Activated T-cell treated with anti-CD3 and anti-CD28 coated beads, Interleukin-2, amount 50 U/mL, for 24 hours (primary cell): Measurements from ENCODE around the gene ENTPD8.
"Not testable (repeated sequence)": the region's sequence is repeated elsewhere in the genome, so short reads cannot be mapped to it uniquely, and the experiment has no call there.

ENCODE experiments used
- DNase-seq: peaks from one replicate; pipeline ENCODE4 v3.0.0-alpha.2; 2020
- H3K27ac Mint-ChIP-seq: 2 replicates; pipeline ENCODE4 v1.8.0; 2020; ENCODE audit warnings: mild to moderate bottlenecking, mixed read lengths
- H3K27me3 Mint-ChIP-seq: 2 replicates; pipeline ENCODE4 v1.8.0; 2020; ENCODE audit warnings: mixed read lengths
- H3K36me3 Mint-ChIP-seq: 2 replicates; pipeline ENCODE4 v1.8.0; 2020; ENCODE audit warnings: low read depth, mixed read lengths
- H3K4me1 Mint-ChIP-seq: 2 replicates; pipeline ENCODE4 v1.8.0; 2020; ENCODE audit warnings: low read depth, mixed read lengths
- H3K4me3 Mint-ChIP-seq: 2 replicates; pipeline ENCODE4 v1.8.0; 2020; ENCODE audit warnings: mild to moderate bottlenecking, moderate library complexity, mixed read lengths
- H3K9me3 Mint-ChIP-seq: 2 replicates; pipeline ENCODE4 v1.8.0; 2020; ENCODE audit warnings: mixed read lengths

The ENTPD8 gene

DNA sequence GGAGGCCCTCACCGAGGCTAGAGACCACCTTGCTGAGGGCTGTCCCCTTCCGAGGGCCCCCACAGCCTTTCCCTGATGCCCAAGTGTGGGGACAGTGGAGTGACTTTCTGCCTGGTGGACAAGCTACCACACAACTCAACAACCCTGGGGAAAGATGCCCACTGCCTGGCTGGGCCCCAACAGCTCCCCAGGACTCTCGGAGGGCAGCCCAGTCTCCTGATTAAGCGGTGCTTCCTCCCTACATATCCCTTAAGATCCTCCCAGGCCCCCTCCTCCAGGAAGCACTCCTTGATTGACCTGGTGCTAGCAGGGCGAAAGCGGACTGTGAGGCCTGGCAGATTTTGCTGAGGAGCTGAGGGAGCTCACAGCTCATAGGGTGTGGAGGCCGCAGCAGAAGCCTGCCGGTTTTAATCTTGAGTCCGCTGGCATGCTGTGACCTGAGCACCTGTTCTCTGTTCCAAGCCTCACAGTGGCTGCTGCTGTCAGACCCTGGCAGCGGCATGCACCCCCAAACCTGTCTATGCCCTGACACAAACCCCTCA lies 15.8 kb upstream of the ENTPD8 start:
- peaks cover 44% of the 10 kb centered on the region for H3K36me3 Mint-ChIP-seq
- H3K9me3 Mint-ChIP-seq: no peaks in the 10 kb centered on the region
- H3K4me1 Mint-ChIP-seq: peaks cover 60% of the 10 kb centered on the region
- peak overlapping the region; percentile 31 for H3K4me3 Mint-ChIP-seq
- no peaks in the 10 kb centered on the region for H3K27me3 Mint-ChIP-seq
- peak overlapping the region; percentile 59 for H3K27ac Mint-ChIP-seq
- no peak for DNase-seq

DNA sequence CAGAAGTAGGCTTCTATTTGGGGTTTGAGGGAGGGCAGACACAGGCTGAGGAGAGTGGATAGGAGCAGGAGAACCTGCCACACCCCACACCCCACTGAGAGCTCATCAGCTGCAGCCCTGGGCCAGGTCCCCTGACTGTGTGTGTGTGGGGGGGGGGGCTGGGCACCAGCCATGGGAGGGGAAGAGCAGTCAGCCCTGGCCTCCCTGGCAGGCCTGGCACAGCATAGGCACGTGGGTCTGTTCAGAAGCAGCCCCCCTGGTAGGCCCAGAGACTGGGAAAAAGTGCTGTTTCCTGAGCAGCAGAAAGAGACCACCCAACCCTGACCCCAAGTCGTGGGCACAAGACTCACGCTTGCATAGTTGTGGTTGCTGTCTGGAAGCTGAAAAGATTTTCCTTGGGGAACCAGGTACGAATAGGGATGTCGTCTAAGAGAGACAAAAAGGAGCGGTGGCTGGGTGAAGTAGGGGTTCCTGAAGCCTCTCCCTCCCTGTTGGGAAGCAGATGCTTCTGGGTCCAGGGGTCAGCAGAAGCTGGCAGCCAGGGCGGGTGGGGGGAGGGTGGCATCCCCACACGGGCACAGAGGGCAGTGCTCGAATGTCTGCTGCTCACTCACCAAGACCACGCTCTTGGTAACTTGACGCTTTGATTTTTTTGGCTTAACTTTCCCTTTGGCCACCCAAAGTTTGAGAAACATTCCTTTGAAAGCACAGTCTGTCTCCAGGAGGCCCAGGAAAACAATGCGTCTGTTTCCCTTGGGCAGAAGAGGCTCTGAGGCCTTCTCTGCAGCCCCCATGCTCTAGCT lies 15.1 kb upstream of the ENTPD8 start:
- DNase-seq: no peak
- Mint-ChIP-seq H3K4me3 (peak overlapping the region; percentile 30), H3K4me1 (peaks cover 55% of the 10 kb centered on the region), H3K27me3 (no peaks in the 10 kb centered on the region), H3K36me3 (peaks cover 44% of the 10 kb centered on the region), H3K9me3 (no peaks in the 10 kb centered on the region), H3K27ac (no peak overlapping the region)

DNA sequence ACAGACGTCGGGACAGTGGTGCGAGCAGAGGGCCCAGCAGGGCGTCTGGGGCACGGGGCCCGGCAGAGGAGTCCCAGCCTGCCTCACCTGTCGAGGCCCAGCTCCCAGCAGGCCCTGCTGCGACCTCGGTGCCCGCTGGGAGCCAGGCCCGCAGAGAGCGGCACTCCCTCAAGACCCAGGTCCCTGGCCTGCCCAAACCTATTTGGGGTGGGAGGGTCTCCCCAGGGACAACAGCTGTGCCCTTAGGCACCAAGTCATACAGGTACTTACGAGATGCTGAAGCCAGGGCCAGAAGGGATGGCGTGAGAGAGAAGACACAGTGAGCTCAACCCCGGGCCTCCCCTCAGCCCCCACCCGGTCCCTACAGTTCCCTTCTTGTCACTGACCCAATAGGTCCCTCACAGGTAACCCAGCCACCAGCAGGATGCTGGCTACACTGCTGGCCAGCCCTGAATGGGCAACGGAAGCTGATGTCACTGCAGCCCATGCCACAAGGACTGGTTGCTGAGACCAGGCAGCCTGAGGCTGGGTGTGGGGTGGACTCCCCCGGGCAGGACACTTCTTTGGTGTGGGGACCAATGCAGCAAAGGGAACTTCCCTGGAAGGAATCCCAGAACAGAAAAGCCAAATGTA lies 14.3 kb upstream of the ENTPD8 start:
- Mint-ChIP-seq H3K4me1 (peaks cover 48% of the 10 kb centered on the region), H3K27ac (no peak overlapping the region), H3K4me3 (peak overlapping the region; percentile 30), H3K27me3 (no peaks in the 10 kb centered on the region), H3K9me3 (no peaks in the 10 kb centered on the region), H3K36me3 (peaks cover 44% of the 10 kb centered on the region)
- DNase-seq: no peak

DNA sequence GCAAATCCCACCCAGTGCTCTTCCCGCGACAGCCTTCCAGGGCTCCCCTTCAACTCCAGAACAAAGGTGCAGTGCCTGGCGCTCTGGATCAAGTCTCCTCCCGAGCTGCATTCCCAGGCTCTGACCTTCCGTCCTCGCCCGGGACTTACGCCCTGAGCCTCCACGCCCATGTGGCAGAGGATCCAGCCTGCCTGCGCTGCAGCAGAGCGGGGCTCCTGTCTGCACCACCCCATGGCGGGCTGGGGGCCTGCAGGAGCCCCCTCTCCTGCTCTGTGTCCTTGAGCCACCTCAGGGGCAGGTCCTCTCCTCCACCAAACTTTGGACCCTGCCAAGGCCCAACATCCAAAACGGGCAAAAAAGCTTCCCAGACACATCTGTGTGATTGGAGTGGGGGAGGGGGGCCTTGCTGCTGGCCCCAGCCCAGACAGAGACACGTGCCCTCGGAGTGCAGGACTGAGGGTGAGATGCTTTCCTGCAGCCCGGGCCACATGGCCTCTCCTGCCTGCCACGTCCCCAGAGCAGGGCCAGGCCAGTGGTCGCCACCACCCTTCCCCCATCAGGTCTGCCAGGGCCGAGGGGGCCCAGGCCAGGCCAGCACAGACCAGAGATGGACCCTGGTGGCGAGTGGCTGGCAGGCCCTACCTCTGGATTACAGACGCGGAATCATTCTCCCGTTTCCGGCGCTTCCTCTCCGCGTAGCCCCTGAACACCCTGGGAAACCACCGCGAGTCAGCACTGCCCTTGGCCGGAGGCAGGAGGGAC lies 13.6 kb upstream of the ENTPD8 start:
- Mint-ChIP-seq H3K27ac (peak overlapping the region; percentile 60), H3K27me3 (no peaks in the 10 kb centered on the region), H3K36me3 (peaks cover 48% of the 10 kb centered on the region), H3K4me3 (peak overlapping the region; percentile 35), H3K4me1 (peaks cover 48% of the 10 kb centered on the region), H3K9me3 (no peaks in the 10 kb centered on the region)
- DNase-seq: no peak

DNA sequence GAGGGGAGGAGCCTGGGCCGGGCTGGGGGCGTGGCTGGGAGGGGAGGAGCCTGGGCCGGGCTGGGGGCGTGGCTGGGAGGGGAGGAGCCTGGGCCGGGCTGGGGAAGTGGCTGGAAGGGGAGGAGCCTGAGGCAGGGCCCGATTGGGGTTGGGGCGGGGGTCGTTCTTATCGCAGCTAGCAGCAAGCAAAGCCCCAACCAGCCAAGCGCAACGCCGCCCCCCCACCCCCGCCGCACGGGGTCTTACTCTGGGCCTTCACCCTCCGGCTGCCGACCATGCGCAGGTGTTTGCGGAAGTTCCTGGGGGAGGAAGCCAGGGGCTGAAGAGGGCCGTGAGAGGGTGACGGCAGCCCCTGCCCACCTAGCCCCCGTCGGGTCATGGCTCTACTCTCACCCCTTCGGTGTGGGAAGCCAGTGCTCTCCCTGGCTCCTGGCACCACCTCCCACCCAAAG lies 13.0 kb upstream of the ENTPD8 start:
- Mint-ChIP-seq H3K27ac (peak overlapping the region; percentile 60), H3K4me3 (peak overlapping the region; percentile 35)

DNA sequence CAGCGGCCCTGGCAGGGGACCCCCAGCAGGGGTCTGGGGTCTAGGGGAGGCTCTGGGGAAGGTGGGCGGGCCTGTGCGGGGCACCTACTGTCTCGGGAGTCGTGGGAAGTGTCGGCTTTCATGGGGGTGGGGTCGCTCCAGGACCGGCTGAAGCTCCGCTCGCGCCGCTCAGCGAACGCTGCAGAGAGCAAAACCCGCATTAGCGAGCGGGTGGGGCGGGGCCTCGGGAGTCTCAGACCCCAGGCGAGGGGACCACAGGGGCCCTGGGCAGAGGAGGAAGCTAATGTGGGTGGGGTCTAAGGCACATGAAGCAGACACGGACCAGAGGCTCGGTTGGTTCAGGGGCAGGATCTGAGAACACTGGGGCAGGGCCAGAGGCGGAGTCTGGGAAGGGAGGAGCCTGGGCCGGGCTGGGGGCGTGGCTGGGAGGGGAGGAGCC lies 12.5 kb upstream of the ENTPD8 start:
- Mint-ChIP-seq H3K36me3 (peaks cover 59% of the 10 kb centered on the region), H3K4me3 (no peak overlapping the region), H3K27ac (no peak overlapping the region), H3K9me3 (no peaks in the 10 kb centered on the region), H3K27me3 (no peaks in the 10 kb centered on the region), H3K4me1 (peaks cover 44% of the 10 kb centered on the region)
- peak; percentile 74 for DNase-seq

More for the DNA sequence above, 13.0 kb upstream of the ENTPD8 start:
- DNase-seq: peak; percentile 69
- Mint-ChIP-seq H3K36me3 (peaks cover 55% of the 10 kb centered on the region), H3K4me1 (peaks cover 43% of the 10 kb centered on the region), H3K9me3 (no peaks in the 10 kb centered on the region), H3K27me3 (no peaks in the 10 kb centered on the region)

DNA sequence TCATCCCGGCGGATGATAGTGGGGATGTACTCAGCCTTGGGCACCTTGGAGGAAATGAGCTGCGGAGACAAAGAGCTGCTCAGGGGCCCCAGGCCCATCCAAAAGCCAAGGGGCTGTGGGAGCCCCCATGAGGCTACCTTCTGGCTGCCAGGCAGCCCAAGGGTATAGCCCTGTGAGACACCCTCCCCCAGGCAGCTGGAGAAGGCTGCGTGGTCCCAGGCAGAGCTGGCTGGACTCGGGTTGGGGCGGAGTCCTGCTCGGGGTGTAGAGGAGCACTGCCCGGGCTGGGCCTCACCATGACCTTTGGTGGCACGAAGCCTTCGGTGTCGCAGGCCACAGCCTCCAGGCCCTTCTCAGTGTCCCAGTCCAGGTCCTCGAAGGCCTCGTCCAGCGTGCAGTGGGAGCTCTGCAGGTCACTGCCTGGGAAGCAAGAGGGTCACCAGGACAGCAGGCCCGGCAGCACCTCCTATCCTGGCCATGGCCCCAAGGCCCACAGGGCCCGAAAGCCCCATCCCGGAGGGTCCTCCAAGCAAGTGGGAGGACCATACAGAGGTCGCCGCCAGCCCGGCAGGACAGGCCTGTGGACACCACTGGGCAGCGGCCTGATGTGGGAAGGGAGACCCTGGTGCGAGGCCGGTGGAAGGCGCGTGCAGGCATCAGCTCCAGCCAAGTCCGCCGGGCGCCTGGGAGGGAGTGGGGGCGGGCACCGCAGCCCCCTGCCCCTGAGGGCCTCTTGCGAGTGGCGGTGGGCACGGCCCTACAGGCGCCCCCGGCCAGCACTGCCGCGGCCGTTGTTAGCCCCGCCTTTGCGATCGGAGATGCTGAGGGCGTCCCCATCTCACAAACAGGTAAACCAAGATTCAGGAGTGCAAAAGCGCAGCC lies 11.8 kb upstream of the ENTPD8 start:
- peaks cover 63% of the 10 kb centered on the region for H3K36me3 Mint-ChIP-seq
- no peak overlapping the region for H3K4me3 Mint-ChIP-seq
- H3K27me3 Mint-ChIP-seq: no peaks in the 10 kb centered on the region
- H3K9me3 Mint-ChIP-seq: no peaks in the 10 kb centered on the region
- no peak for DNase-seq
- no peak overlapping the region for H3K27ac Mint-ChIP-seq
- H3K4me1 Mint-ChIP-seq: peaks cover 45% of the 10 kb centered on the region

DNA sequence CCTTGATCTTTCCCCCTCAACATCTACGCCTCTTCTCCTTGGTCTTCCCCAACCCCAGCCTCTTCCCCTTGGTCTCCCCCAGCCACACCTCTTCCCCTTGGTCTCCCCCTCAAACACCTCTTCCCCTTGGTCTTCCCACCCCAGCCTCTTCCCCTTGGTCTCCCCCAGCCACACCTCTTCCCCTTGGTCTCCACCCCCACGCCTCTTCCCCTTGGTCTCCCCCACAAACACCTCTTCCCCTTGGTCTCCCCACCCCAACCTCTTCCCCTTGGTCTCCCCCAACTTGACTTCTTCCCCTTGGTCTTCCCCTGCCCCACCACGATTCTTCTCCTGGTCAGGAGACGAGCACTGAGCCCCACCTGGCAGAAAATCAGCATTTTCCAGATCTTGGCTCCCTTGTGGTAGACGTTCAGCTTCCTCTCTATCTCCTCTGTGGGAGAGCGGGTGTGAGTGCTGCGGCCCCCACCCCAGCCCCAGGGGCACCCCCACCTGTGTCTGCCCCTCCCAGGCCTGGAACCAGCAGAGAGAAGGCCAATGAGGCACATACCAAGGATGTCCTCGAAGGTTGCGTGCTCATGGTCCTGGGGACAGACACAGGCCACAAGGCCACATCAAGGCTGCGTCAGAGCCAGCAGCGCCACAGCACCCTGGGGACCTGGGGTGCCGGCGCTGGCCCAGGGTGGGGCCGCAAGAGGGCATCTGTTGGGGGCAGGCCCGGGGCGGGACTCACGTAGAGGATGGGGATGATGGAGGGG lies 11.0 kb upstream of the ENTPD8 start:
- no peak overlapping the region for H3K4me3 Mint-ChIP-seq
- H3K9me3 Mint-ChIP-seq: no peaks in the 10 kb centered on the region
- H3K27ac Mint-ChIP-seq: no peak overlapping the region
- peaks cover 43% of the 10 kb centered on the region for H3K4me1 Mint-ChIP-seq
- no peak for DNase-seq
- no peaks in the 10 kb centered on the region for H3K27me3 Mint-ChIP-seq
- peaks cover 61% of the 10 kb centered on the region for H3K36me3 Mint-ChIP-seq

DNA sequence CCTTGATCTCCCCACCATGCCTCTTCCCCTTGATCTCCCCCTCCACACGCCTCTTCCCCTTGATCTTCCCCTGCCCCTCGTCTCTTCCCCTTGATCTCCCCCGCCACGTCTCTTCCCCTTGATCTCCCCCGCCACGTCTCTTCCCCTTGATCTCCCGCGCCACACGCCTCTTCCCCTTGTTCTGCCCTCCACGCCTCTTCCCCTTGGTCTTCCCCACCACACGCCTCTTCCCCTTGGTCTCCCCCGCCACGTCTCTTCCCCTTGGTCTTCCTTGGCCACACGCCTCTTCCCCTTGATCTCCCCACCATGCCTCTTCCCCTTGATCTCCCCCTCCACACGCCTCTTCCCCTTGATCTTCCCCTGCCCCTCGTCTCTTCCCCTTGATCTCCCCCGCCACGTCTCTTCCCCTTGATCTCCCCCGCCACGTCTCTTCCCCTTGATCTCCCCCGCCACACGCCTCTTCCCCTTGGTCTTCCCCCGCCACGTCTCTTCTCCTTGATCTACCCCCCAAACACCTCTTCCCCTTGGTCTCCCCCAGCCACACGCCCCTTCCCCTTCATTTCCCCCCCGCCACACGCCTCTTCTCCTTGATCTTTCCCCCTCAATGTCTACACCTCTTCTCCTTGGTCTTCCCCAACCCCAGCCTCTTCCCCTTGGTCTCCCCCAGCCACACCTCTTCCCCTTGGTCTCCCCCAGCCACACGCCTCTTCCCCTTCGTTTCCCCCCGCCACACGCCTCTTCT lies 10.3 kb upstream of the ENTPD8 start:
- H3K4me1 Mint-ChIP-seq: peaks cover 38% of the 10 kb centered on the region
- not testable (repeated sequence) for H3K4me3 Mint-ChIP-seq, H3K9me3 Mint-ChIP-seq, H3K27me3 Mint-ChIP-seq, DNase-seq, H3K27ac Mint-ChIP-seq
- H3K36me3 Mint-ChIP-seq: peaks cover 53% of the 10 kb centered on the region

DNA sequence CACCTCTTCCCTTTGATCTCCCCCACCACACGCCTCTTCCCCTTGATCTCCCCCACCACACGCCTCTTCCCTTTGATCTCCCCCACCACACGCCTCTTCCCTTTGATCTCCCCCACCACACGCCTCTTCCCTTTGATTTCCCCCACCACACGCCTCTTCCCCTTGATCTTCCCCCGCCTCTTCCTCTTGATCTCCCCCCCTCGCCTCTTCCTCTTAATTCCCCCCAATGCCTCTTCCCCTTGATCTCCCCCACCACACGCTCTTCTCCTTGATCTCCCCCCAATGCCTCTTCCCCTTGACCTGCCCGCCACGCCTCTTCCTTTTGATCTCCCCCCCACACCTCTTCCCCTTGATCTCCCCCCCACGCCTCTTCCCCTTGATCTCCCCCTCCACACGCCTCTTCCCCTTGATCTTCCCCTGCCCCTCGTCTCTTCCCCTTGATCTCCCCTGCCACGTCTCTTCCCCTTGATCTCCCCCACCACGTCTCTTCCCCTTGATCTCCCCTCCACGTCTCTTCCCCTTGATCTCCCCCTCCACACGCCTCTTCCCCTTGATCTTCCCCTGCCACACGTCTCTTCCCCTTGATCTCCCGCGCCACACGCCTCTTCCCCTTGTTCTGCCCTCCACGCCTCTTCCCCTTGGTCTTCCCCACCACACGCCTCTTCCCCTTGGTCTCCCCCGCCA lies 9.5 kb upstream of the ENTPD8 start:
- H3K27me3 Mint-ChIP-seq, DNase-seq, H3K27ac Mint-ChIP-seq, H3K4me3 Mint-ChIP-seq, H3K9me3 Mint-ChIP-seq: not testable (repeated sequence)
- Mint-ChIP-seq H3K4me1 (peaks cover 37% of the 10 kb centered on the region), H3K36me3 (peaks cover 47% of the 10 kb centered on the region)

DNA sequence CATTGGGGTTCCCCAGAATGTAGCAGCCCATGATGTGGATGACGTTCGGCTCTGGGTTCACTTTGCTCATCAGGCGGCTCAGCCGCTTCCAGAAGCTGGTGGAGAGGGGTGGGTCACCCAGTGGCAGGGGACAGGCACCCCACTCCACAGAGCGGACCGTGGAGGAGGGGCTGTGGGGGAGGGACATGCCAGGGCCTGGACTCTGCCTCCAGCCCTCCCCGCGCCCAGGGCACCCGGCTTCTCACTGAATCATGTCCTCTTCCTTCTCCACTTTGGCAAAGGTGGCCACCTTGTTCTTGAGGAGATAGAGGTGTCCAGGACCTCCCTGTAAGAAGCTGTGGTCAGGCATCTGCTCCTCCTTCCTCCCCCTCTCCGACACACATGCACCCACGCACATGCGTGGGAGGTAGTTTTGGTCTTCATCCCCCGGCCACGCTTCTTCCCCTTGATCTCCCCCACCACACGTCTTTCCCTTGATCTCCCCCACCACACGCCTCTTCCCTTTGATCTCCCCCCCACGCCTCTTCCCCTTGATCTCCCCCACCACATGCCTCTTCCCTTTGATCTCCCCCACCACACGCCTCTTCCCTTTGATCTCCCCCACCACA lies 8.9 kb upstream of the ENTPD8 start:
- no peak for DNase-seq
- Mint-ChIP-seq H3K4me1 (peaks cover 39% of the 10 kb centered on the region), H3K27me3 (no peaks in the 10 kb centered on the region), H3K4me3 (no peak overlapping the region), H3K27ac (no peak overlapping the region), H3K36me3 (peaks cover 42% of the 10 kb centered on the region), H3K9me3 (no peaks in the 10 kb centered on the region)
